Ascending aorta (tissue), 2 donors: ENCODE measurements around the gene LUC7L2. TPM values are rescaled to one million over a fixed set of nuclear protein-coding genes. Genes with fewer than 3 reads are reported as not detected.
"Not testable (repeated sequence)": the region's sequence is repeated elsewhere in the genome, so short reads cannot be mapped to it uniquely, and the experiment has no call there.

ENCODE experiments used
- DNase-seq, 2 donors: peaks; one replicate each; pipeline ENCODE4 v3.0.0-alpha.2; 2019; ENCODE audit warnings: low spot score in 2 of 2
- H3K27ac ChIP-seq, 2 donors: fragments of 200-600 bp; sonication (generic); one replicate each; pipeline ENCODE4 v1.5.1; 2016 to 2017; ENCODE audit warnings: mild to moderate bottlenecking in 1 of 2
- H3K27me3 ChIP-seq: fragments of 200-600 bp; sonication (generic); one replicate; pipeline ENCODE4 v1.5.1; 2017
- H3K36me3 ChIP-seq, 2 donors: fragments of 200-600 bp; sonication (generic); one replicate each; pipeline ENCODE4 v1.5.1; 2016
- H3K4me1 ChIP-seq, 2 donors: fragments of 200-600 bp; sonication (generic); one replicate each; pipeline ENCODE4 v1.5.1; 2016 to 2017; ENCODE audit warnings: mild to moderate bottlenecking in 1 of 2
- H3K4me3 ChIP-seq, 2 donors: fragments of 200-600 bp; sonication (generic); one replicate each; pipeline ENCODE4 v1.5.1; 2016 to 2017; ENCODE audit warnings: mild to moderate bottlenecking in 1 of 2
- H3K9me3 ChIP-seq, 2 donors: fragments of 200-600 bp; sonication (generic); one replicate each; pipeline ENCODE4 v1.5.1; 2016
- intact Hi-C: fragments of 100-400 bp; cut with DNase I; formaldehyde crosslinking; loops from one replicate; pipeline ENCODE4 v1.15.1; 2023
- total RNA-seq: library from RNA; depleted of rRNA; stranded (reverse); fragments of >200 nt; gene quantifications from one replicate; pipeline ENCODE4 v1.1.0, GENCODE V29; 2016
- TF ChIP-seq, protein P1 (sequence below), 3 experiments: fragments of 200-600 bp in 2 of 3; fragments of 450-650 bp in 1 of 3; sonication (generic) in 2 of 3; IDR thresholded peaks; one replicate each; pipeline ENCODE4 v1.5.1; 2016 to 2019; ENCODE audit warnings: antibody characterized with exemption in 3 of 3, mild to moderate bottlenecking in 1 of 3, moderate library complexity in 1 of 3

Gene LUC7L2
- total RNA-seq, 1 donor from 2014 or later = 41.0 TPM

DNA sequence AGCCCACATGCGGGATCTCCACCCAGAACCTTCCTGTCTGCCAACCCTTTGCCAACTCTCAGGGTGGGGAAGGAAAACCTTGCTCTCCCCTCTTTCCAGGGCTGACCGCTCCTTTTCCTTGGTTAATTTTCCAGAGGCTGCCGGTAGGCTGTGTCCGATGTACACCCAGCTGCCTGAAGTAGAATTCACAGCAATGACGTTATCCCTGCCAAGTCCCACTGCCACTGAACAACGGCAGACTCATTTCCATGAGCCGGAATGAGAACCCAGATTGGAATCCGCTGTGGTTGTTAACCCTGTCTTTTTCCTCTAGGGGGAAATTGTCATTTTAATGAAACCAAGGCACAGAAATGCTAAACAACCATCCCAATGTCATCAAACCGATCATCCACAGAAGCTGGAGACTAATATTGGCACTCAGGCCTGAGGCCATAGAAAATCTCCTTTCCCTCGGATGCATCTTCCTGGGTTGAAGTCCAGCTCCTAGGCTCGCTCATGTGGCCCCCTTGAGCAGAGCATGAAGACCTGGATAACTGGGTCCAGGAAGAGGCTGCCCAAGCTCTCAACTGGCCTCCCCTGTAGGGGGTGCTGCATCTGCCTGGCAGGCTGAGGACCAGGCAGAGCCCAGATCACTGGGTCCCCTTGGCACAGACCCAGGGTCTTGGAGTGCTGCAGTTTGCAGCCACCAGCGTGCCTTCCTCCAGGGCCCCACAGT, 93.4 kb downstream of the LUC7L2 start:
- no peaks in the 10 kb centered on the region for H3K9me3 ChIP-seq
- peaks cover 6 to 10% of the 10 kb centered on the region in 2 donors for H3K4me1 ChIP-seq
- H3K27ac ChIP-seq = peak overlapping the region; percentile 75 to 82
- H3K4me3 ChIP-seq = peak overlapping the region in 1 of 2 donors; percentile 57
- DNase-seq = peak in 1 of 2 donors; percentile 73
- no peaks in the 10 kb centered on the region for H3K36me3 ChIP-seq
- TF ChIP-seq, protein P1, sequence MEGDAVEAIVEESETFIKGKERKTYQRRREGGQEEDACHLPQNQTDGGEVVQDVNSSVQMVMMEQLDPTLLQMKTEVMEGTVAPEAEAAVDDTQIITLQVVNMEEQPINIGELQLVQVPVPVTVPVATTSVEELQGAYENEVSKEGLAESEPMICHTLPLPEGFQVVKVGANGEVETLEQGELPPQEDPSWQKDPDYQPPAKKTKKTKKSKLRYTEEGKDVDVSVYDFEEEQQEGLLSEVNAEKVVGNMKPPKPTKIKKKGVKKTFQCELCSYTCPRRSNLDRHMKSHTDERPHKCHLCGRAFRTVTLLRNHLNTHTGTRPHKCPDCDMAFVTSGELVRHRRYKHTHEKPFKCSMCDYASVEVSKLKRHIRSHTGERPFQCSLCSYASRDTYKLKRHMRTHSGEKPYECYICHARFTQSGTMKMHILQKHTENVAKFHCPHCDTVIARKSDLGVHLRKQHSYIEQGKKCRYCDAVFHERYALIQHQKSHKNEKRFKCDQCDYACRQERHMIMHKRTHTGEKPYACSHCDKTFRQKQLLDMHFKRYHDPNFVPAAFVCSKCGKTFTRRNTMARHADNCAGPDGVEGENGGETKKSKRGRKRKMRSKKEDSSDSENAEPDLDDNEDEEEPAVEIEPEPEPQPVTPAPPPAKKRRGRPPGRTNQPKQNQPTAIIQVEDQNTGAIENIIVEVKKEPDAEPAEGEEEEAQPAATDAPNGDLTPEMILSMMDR (IDR thresholded peaks at IDR 0.05) = peak in 2 of 3 experiments; percentile 12 to 26
- intact Hi-C loops = loop anchor here (2.0 kb wide), 1 partner anchor 18 kb away; no protein-coding TSS in a partner anchor
- H3K27me3 ChIP-seq = no peaks in the 10 kb centered on the region

DNA sequence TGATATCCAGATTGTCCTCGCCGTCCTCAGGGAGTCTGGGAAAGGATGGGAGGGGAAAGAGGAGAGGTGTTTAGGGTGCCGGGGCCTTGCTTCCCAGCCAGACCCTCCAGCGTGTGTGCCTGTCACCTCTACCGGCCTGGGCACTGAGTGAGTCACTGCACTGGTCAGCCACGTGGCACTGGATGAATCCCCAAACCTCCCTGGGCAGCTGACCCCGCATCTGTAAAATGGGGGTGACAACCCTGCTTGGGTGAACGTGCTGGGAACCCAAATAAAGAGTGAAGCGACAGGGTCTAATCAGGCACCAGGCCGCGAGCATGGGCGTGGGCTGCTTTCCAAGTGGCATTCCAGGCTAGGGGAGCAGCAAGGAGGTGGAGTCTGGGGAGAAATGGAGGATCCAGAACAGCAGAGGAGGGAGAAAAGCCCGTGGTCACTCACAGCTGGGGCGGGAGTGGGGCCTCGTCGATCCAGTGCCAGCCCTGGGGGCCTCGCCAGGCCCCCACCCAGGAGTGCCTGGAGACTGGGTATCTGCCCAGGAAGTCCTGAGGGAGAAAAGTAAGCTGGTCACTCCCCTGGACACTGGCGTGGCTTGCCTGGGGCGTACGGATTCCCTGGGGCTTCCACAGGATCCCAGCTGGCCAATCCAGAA, 94.1 kb downstream of the LUC7L2 start:
- TF ChIP-seq, protein P1 (IDR thresholded peaks at IDR 0.05) = no peak
- H3K4me1 ChIP-seq = peaks cover 6 to 10% of the 10 kb centered on the region in 2 donors
- H3K27ac ChIP-seq = peak overlapping the region; percentile 75 to 82
- peak in 1 of 2 donors; percentile 71 for DNase-seq
- H3K36me3 ChIP-seq = no peaks in the 10 kb centered on the region
- no peaks in the 10 kb centered on the region for H3K27me3 ChIP-seq
- peak overlapping the region in 1 of 2 donors; percentile 57 for H3K4me3 ChIP-seq
- no peaks in the 10 kb centered on the region for H3K9me3 ChIP-seq
- intact Hi-C loops = loop anchor here (2.0 kb wide), 1 partner anchor 19 kb away; no protein-coding TSS in a partner anchor

DNA sequence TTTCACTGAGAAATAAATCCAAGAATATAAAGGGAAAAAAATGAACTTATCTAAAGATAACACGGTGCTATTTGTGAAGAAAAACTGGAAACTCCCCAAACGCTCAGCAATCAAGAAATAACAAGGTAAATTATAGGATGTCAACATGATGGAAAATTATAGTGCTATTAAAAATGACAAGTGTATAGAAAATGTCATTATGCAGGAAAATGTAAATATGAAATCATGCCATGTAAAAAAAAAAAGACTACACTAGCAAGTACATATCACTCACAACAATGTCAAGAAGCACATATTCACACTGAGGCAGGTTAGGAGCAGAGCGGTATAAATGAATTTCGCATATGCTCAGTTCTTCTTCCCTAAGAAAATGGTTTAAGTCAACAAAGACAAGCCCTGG, 96.1 kb downstream of the LUC7L2 start:
- H3K36me3 ChIP-seq = no peaks in the 10 kb centered on the region
- DNase-seq = no peak
- intact Hi-C loops = no loop called here
- H3K27ac ChIP-seq = no peak overlapping the region
- H3K4me3 ChIP-seq = no peak overlapping the region
- TF ChIP-seq, protein P1 (IDR thresholded peaks at IDR 0.05) = no peak
- H3K4me1 ChIP-seq = peaks cover 6 to 10% of the 10 kb centered on the region in 2 donors
- H3K27me3 ChIP-seq = no peaks in the 10 kb centered on the region
- H3K9me3 ChIP-seq = no peaks in the 10 kb centered on the region

DNA sequence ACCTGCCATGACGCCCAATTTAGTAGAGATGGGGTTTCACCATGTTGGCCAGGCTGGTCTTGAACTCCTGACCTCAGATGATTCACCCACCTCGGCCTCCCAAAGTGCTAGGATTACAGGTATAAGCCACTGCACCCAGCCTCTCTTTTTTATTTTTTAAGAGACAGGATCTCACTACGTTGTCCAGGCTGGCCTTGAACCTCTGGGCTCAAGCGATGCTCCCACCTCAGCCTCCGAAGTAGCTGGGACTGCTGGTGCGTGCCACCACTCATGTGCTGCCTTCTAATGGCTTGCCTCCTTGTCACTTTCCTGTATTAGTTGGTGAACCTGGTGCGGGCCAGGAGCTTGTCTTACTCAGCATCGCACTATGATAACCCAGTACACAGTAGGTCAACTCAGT, 96.8 kb downstream of the LUC7L2 start:
- TF ChIP-seq, protein P1 (IDR thresholded peaks at IDR 0.05) = no peak
- H3K4me1 ChIP-seq = peaks cover 6 to 10% of the 10 kb centered on the region in 2 donors
- H3K4me3 ChIP-seq = no peak overlapping the region
- no peak overlapping the region for H3K27ac ChIP-seq
- no peaks in the 10 kb centered on the region for H3K36me3 ChIP-seq
- intact Hi-C loops = no loop called here
- no peaks in the 10 kb centered on the region for H3K27me3 ChIP-seq
- DNase-seq = no peak
- H3K9me3 ChIP-seq = no peaks in the 10 kb centered on the region

- H3K36me3 ChIP-seq = no peaks in the 10 kb centered on the region
- no peak overlapping the region for H3K4me3 ChIP-seq
- H3K9me3 ChIP-seq = no peaks in the 10 kb centered on the region
- H3K4me1 ChIP-seq = peaks cover 6 to 10% of the 10 kb centered on the region in 2 donors
- TF ChIP-seq, protein P1 (IDR thresholded peaks at IDR 0.05) = no peak
- no peak for DNase-seq
- intact Hi-C loops = no loop called here
- H3K27me3 ChIP-seq = no peaks in the 10 kb centered on the region
- no peak overlapping the region for H3K27ac ChIP-seq
These were observed 97.7 kb downstream of the LUC7L2 start for GRCh38 chr7:139457153-139457946.

DNA sequence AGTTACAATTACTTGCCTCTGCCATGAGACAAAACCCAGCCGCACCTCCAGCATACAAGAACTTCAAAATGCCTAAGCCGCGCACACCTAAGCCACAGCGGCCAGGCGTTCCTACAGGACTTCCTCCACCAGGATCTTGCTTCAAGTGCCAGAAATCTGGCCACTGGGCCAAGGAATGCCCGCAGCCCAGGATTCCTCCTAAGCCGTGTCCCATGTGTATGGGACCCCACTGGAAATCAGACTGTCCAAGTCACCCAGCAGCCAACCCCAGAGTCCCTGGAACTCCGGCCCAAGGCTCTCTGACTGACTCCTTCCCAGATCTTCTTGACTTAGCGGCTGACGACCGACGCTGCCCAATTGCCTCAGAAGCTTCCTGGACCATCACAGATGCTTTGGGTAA, 103.7 kb downstream of the LUC7L2 start:
- H3K36me3 ChIP-seq, H3K27me3 ChIP-seq, intact Hi-C loops, H3K9me3 ChIP-seq, H3K4me3 ChIP-seq, H3K4me1 ChIP-seq, H3K27ac ChIP-seq, DNase-seq: not testable (repeated sequence)

DNA sequence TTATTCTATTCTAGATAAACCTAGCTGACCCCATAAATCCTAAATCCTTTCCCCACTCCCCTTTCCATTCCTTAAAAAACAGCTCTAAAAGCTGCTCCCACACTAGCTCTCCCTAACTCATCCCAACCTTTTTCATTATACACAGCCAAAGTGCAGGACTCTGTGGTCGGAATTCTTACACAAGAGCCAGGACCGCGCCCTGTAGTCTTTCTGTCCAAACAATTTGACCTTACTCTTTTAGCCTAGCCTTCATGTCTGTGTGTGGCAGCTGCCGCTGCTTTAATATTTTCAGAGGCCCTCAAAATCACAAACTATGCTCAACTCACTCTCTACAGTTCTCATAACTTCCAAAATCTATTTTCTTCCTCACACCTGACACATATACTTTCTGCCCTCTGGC, 104.8 kb downstream of the LUC7L2 start:
- H3K9me3 ChIP-seq, H3K4me3 ChIP-seq, H3K27ac ChIP-seq, H3K4me1 ChIP-seq, H3K36me3 ChIP-seq, DNase-seq, H3K27me3 ChIP-seq, intact Hi-C loops: not testable (repeated sequence)

DNA sequence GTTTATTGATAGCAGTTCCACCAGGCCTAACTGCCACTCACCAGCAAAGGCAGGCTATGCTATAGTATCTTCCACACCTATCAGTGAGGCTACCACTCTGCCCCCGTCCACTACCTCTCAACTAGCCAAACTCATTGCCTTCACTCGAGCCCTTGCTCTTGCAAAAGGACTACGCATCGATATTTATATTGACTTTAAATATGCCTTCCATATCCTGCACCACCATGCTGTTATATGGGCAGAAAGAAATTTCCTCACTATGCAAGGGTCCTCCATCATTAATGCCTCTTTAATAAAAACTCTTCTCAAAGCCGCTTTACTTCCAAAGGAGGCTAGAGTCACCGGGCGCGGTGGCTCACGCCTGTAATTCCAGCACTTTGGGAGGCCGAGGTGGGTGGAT, 105.4 kb downstream of the LUC7L2 start:
- H3K27ac ChIP-seq, intact Hi-C loops, H3K4me3 ChIP-seq, H3K27me3 ChIP-seq, H3K36me3 ChIP-seq, H3K4me1 ChIP-seq, DNase-seq, H3K9me3 ChIP-seq: not testable (repeated sequence)
